Measurements from ENCODE around the gene DDX11.
"Not testable (repeated sequence)": the region's sequence is repeated elsewhere in the genome, so short reads cannot be mapped to it uniquely, and the experiment has no call there.

DDX11 gene

GRCh38 chr12:31100503-31101208 lies 27.0 kb downstream of the DDX11 start:
- DNase-seq: not testable (repeated sequence)

GRCh38 chr12:31102125-31102524 lies 28.5 kb downstream of the DDX11 start:
- DNase-seq: not testable (repeated sequence)

GRCh38 chr12:31102596-31102995 lies 28.9 kb downstream of the DDX11 start:
- not testable (repeated sequence) for DNase-seq

- DNase-seq: not testable (repeated sequence)
Observed at GRCh38 chr12:31103561-31103975, 29.9 kb downstream of the DDX11 start.

GRCh38 chr12:31104220-31104619 lies 30.6 kb downstream of the DDX11 start:
- DNase-seq: not testable (repeated sequence)

GRCh38 chr12:31104773-31105172 lies 31.1 kb downstream of the DDX11 start:
- not testable (repeated sequence) for DNase-seq

- DNase-seq: no peak
Observed at GRCh38 chr12:31105668-31106067, 32.0 kb downstream of the DDX11 start.

GRCh38 chr12:31106101-31106803 lies 32.6 kb downstream of the DDX11 start:
- DNase-seq: no peak

- not testable (repeated sequence) for DNase-seq
Observed at GRCh38 chr12:31109773-31110172, 36.1 kb downstream of the DDX11 start.

- not testable (repeated sequence) for DNase-seq
Observed at GRCh38 chr12:31110263-31110662, 36.6 kb downstream of the DDX11 start.

- DNase-seq: not testable (repeated sequence)
Observed at GRCh38 chr12:31115092-31115601, 41.5 kb downstream of the DDX11 start.

GRCh38 chr12:31116846-31117202 lies 43.2 kb downstream of the DDX11 start:
- DNase-seq: not testable (repeated sequence)

GRCh38 chr12:31117203-31118011 lies 43.7 kb downstream of the DDX11 start:
- DNase-seq: peak; percentile 24

- DNase-seq: peak; percentile 25
Observed at GRCh38 chr12:31118347-31119191, 44.9 kb downstream of the DDX11 start.

GRCh38 chr12:31119192-31119802 lies 45.6 kb downstream of the DDX11 start:
- no peak for DNase-seq

GRCh38 chr12:31119803-31120211 lies 46.1 kb downstream of the DDX11 start:
- DNase-seq: no peak

- DNase-seq: no peak
Observed at GRCh38 chr12:31120392-31121008, 46.8 kb downstream of the DDX11 start.

GRCh38 chr12:31121022-31121728 lies 47.5 kb downstream of the DDX11 start:
- DNase-seq: not testable (repeated sequence)

GRCh38 chr12:31122481-31122880 lies 48.8 kb downstream of the DDX11 start:
- no peak for DNase-seq

- not testable (repeated sequence) for DNase-seq
Observed at GRCh38 chr12:31124158-31124557, 50.5 kb downstream of the DDX11 start.

- not testable (repeated sequence) for DNase-seq
Observed at GRCh38 chr12:31125171-31125570, 51.5 kb downstream of the DDX11 start.

Data from EL (cell line).